Uterus (tissue), 2 donors: ENCODE results near the gene FASTK.

Experiments
- CTCF ChIP-seq, 4 experiments: fragments of 200-600 bp in 2 of 4; fragments of 450-650 bp in 2 of 4; sonication (generic) in 2 of 4; IDR thresholded peaks; one replicate each; pipeline ENCODE4 v1.5.1; 2016 to 2019; ENCODE audit warnings: antibody characterized with exemption in 4 of 4, mild to moderate bottlenecking in 2 of 4, moderate library complexity in 1 of 4
- POLR2A ChIP-seq, 2 donors: fragments of 450-650 bp; IDR thresholded peaks; one replicate each; pipeline ENCODE4 v1.6.1; 2016; ENCODE audit warnings: antibody characterized with exemption in 2 of 2, mild to moderate bottlenecking in 1 of 2, moderate library complexity in 1 of 2

DNA sequence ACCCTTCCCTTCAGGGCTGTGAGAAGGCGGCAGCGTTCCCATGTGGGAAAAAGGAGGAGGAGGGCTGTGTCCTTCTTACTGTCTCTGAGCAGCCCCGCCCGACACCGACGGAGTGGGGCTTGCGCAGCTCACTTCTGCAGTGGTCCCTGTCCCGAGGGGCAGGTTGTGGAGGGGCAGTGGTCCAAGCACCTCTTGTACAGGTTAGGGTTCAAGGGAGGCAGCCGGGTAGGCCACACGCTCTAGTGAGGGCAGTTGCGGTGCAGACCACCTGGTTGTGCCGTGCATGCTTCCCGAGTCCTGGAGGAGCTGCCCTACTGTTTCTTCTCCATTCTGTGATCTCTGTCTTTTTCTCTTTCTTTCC lies 38.4 kb upstream of the FASTK start:
- no peak for TF ChIP-seq POLR2A (IDR thresholded peaks at IDR 0.05)
- no peak for TF ChIP-seq CTCF (IDR thresholded peaks at IDR 0.05)
